Spinal cord (tissue), 10 donors: ENCODE data around the gene NKX6-2. TPM values are rescaled to one million over a fixed set of nuclear protein-coding genes. Genes with fewer than 3 reads are reported as not detected.

Source experiments
- DNase-seq, 6 donors: peaks; one replicate each; pipeline versions ENCODE4 v3.0.0 to v3.0.0-alpha.2; 2013 to 2015; ENCODE audit warnings: low spot score in 6 of 6, low read depth in 4 of 6
- H3K27ac ChIP-seq: one replicate; pipeline ENCODE4 v1.5.1; 2013; ENCODE audit warnings: low read depth, low read length, control low read depth
- H3K27me3 ChIP-seq: one replicate; pipeline ENCODE4 v1.6.1; 2013; ENCODE audit warnings: low read length; ENCODE audit not compliant: control insufficient read depth, insufficient read depth
- H3K36me3 ChIP-seq: one replicate; pipeline ENCODE4 v1.6.1; 2013; ENCODE audit warnings: low read length; ENCODE audit not compliant: control insufficient read depth, insufficient read depth
- H3K4me1 ChIP-seq: one replicate; pipeline ENCODE4 v1.6.1; 2013; ENCODE audit warnings: low read length; ENCODE audit not compliant: control insufficient read depth, insufficient read depth
- H3K4me3 ChIP-seq: one replicate; pipeline ENCODE4 v1.5.1; 2013; ENCODE audit warnings: low read depth, low read length, control low read depth
- H3K9me3 ChIP-seq: one replicate; pipeline ENCODE4 v1.6.1; 2013; ENCODE audit warnings: low read length; ENCODE audit not compliant: control insufficient read depth, insufficient read depth
- WGBS: methylation state at CpG from one replicate; pipeline ENCODE4 v1.1.5; 2013; ENCODE audit warnings: missing lambda C conversion rate; ENCODE audit not compliant: insufficient coverage; 5-methylcytosine and 5-hydroxymethylcytosine counted together
- polyA plus RNA-seq, 2 donors: library from polyadenylated mRNA; unstranded; fragments of 120-200 nt; gene quantifications; one replicate each; pipeline ENCODE4 v1.2.1, GENCODE V29; 2013; ENCODE audit not compliant: insufficient read length in 2 of 2
- total RNA-seq, 2 donors: library from RNA; depleted of rRNA in 1 of 2; stranded (reverse); fragments of 120-200 nt in 1 of 2; fragments of >200 nt in 1 of 2; gene quantifications; one replicate each; pipeline versions ENCODE4 v1.2.3 to v1.2.4, GENCODE V29; 2013 to 2014
- donor health status: healthy.

NKX6-2 gene
- total and polyA plus RNA-seq, 4 donors = 11.6 to 40.4 (median 27.3) TPM

DNA sequence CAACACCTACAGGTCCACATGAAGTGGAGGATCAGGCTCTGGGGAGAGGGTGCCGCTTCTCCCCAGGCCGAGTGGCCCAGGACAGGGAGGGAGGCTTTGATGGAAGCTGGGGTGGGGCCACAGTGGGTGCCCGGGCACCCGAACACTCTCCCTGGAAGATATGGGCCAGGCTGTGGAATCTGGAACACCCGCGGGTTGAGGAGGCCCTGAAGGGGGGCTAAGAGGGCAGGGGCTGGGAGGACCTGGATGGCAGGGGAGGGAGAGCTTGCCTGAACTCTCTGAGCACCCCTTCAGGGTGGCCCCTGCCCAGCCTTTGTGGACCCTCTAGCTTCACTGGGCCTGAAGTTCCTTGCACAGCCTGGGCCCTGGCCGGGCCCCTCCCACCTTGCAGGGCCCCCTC lies 4.5 kb upstream of the NKX6-2 start:
- Histone ChIP-seq H3K4me3 (no peak overlapping the region), H3K9me3 (no peaks in the 10 kb centered on the region), H3K4me1 (peaks cover 38% of the 10 kb centered on the region), H3K36me3 (no peaks in the 10 kb centered on the region), H3K27ac (no peak overlapping the region), H3K27me3 (peaks cover 61% of the 10 kb centered on the region)
- no peak for DNase-seq
- WGBS = 65% methylated on average over 7 of the region's 7 CpGs

DNA sequence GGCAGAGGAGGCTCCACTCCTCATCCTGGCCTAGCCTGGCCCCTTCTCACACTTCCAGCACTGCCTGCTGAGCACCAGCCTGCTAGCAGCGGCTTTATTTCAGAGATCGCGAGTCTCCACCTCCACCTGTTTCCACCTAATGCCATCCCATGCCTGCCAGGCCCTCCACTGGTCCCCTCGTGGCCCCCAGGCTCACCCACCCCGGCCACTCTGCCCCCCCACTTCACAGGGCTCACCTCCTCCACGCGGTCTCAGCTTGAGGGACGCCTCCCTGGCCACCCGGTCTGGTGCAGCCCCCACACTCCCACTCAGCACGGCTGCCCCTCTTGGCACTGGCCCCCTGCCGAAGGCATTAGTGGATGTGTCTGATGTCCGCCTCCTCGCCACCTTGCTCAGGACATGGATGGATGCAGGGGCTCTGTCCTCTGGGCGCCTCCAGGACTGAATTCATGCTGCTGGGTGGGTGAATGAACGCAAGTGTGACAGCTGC lies 3.8 kb upstream of the NKX6-2 start:
- H3K27me3 ChIP-seq = peaks cover 64% of the 10 kb centered on the region
- H3K4me3 ChIP-seq = no peak overlapping the region
- no peaks in the 10 kb centered on the region for H3K36me3 ChIP-seq
- H3K9me3 ChIP-seq = no peaks in the 10 kb centered on the region
- no peak overlapping the region for H3K27ac ChIP-seq
- 74% methylated on average over 14 of the region's 15 CpGs for WGBS
- no peak for DNase-seq
- peaks cover 43% of the 10 kb centered on the region for H3K4me1 ChIP-seq

DNA sequence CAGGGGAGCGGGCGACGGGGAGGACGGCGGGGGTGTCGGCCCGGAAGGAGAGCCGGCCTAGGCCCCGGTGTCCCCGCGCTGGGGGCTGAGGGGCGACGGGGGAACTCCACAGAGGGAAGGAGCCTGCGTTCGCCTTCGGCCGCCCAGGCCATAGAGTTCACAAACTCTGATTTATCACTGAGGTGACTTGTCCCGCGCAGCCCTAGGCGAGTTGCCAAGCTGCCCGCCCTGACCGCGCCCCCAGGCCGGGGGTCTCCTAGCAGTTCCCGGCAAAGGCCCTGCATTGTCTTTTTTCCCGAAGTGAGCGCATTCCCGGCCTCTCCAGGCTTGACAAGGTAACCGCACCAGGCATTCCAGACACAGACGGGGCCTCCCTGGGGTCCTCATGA lies 2.9 kb upstream of the NKX6-2 start:
- Histone ChIP-seq H3K4me1 (peaks cover 41% of the 10 kb centered on the region), H3K27me3 (peaks cover 72% of the 10 kb centered on the region), H3K9me3 (no peaks in the 10 kb centered on the region), H3K4me3 (no peak overlapping the region), H3K36me3 (no peaks in the 10 kb centered on the region), H3K27ac (no peak overlapping the region)
- 4% methylated on average over 30 of the region's 30 CpGs for WGBS
- no peak for DNase-seq

DNA sequence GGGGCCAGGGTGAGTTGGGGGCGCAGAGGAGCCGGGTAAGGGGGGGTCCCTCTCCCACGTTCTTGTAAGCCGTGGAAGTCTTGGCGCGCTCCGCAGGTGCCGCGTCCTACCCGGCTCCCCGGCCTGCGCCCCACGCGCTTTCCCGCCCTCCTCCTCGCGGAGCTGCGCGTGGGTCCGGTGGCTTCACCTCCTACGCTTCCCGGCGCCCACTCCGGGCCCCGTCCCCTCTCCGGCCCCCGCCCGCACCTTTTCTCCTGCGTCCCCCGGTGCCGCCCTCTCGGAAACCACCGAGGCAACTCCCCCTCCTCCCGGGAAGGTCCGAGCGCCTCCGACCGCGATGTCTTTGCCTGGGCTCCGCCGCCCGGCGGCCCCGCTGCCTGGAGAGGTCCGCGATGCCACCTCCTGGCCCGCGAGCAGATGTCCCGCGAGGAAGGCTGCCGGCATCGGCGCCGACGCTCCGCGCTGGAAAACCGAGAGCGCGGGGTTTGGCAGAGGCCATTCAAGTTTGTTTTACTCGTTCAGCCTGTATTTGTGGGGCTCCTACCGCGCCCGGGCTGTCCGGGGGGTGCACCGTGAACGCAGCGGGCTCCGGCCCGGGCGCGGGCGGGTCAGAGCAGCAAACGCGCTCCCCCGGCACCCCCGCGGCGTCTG lies 2.4 kb upstream of the NKX6-2 start:
- H3K9me3 ChIP-seq = no peaks in the 10 kb centered on the region
- under 1% methylated on average over 78 of the region's 79 CpGs for WGBS
- no peak overlapping the region for H3K27ac ChIP-seq
- no peaks in the 10 kb centered on the region for H3K36me3 ChIP-seq
- DNase-seq = peak in 1 of 6 donors; percentile 25
- H3K4me3 ChIP-seq = no peak overlapping the region
- peaks cover 76% of the 10 kb centered on the region for H3K27me3 ChIP-seq
- H3K4me1 ChIP-seq = peaks cover 36% of the 10 kb centered on the region

DNA sequence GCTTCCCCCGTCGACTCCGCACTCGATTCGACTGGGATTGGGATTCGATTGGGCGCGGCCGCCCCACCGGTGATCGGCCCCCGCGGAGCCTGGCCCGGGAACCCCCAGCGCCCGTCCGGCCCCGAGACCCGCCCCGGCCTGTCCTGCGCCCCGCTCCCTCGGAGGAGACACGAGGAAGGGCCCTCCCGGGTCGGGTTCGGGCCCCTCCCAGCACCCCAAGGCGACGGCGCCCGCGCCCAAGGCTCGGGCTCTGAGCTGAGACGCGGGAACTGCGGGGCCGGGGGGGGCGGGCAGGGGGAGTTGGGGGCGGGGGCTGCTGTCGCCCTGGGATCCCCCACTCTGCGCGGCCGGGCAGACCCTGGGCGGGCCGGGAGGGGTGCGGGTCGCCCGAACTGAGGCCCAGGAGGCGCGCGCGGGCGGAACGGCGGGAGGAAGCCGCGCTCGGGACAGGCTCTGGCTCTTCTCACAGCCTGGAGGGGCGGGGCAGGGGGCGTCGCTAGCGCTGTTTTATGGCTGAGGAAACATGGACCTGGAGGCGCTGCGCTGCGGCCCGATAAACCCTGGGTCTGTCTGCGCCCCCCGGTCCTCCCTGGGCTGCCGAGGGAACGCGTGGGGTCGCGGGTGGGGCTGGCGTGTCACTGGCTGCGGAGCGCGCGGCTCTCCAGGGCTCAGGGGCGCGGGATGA lies 1.7 kb upstream of the NKX6-2 start:
- under 1% methylated on average over 71 of the region's 80 CpGs for WGBS
- Histone ChIP-seq H3K4me3 (no peak overlapping the region), H3K9me3 (no peaks in the 10 kb centered on the region), H3K27ac (no peak overlapping the region), H3K36me3 (peaks cover 3% of the 10 kb centered on the region), H3K27me3 (peaks cover 78% of the 10 kb centered on the region), H3K4me1 (peaks cover 35% of the 10 kb centered on the region)
- peak in 1 of 6 donors; percentile 31 for DNase-seq

DNA sequence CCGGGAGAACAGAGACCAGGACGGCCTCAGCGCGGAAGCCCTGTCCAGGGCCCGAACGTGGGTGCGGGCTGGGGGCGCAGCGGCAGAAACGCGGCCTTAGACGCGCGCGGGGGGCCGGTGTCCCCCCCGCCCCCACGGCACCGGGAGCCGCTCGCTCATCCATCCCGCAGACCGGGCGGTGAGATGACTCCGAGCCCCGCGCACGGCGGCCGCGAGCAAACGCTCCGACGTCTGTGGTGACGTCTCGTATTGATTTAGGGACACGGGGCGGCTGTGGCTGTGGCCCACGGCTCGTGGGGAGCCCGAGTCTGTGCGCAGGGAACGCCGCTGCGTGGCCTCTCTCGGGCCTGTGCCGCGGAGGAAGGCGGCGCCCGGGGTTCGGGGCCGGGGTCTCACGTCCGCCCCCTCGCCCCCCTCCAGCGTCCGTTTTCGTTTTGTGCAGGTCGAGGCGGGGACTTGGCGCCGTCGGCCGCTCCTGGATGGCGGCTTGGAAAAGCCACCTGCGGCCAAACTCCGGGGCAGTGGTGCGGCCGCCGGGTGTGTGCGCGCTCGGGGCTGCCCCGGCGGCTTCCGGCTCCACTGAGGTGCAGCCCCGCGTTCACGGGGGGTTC lies 1.0 kb upstream of the NKX6-2 start:
- H3K36me3 ChIP-seq = peaks cover 7% of the 10 kb centered on the region
- H3K4me1 ChIP-seq = peaks cover 35% of the 10 kb centered on the region
- peaks cover 78% of the 10 kb centered on the region for H3K27me3 ChIP-seq
- peak in 1 of 6 donors; percentile 14 for DNase-seq
- no peak overlapping the region for H3K4me3 ChIP-seq
- 2% methylated on average over 80 of the region's 80 CpGs for WGBS
- H3K27ac ChIP-seq = no peak overlapping the region
- H3K9me3 ChIP-seq = no peaks in the 10 kb centered on the region

DNA sequence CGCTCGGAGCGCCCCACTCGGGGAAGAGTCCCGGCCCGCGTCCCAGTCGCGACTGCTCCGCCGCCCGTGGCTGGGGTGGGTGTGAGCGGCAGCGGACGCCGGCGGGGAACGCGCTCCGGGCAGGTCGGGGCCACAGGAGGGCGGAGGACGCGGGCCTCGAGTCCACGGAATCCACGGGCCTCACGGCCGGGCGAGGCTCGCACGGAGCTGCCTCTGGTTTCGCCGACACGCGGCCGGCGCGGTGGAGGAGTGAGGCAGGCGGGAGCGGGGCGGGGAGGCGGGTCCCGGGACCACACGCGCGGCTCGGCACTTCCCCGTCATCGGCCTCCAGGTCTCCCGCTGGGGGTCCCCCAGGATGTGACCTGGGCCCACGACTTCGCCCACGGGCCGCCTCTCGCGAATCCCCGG lies 533 bp upstream of the NKX6-2 start:
- H3K4me3 ChIP-seq = no peak overlapping the region
- peaks cover 35% of the 10 kb centered on the region for H3K4me1 ChIP-seq
- DNase-seq = peak in 1 of 6 donors; percentile 21
- H3K27ac ChIP-seq = no peak overlapping the region
- WGBS = 2% methylated on average over 58 of the region's 58 CpGs
- H3K36me3 ChIP-seq = peaks cover 12% of the 10 kb centered on the region
- peaks cover 77% of the 10 kb centered on the region for H3K27me3 ChIP-seq
- H3K9me3 ChIP-seq = no peaks in the 10 kb centered on the region

DNA sequence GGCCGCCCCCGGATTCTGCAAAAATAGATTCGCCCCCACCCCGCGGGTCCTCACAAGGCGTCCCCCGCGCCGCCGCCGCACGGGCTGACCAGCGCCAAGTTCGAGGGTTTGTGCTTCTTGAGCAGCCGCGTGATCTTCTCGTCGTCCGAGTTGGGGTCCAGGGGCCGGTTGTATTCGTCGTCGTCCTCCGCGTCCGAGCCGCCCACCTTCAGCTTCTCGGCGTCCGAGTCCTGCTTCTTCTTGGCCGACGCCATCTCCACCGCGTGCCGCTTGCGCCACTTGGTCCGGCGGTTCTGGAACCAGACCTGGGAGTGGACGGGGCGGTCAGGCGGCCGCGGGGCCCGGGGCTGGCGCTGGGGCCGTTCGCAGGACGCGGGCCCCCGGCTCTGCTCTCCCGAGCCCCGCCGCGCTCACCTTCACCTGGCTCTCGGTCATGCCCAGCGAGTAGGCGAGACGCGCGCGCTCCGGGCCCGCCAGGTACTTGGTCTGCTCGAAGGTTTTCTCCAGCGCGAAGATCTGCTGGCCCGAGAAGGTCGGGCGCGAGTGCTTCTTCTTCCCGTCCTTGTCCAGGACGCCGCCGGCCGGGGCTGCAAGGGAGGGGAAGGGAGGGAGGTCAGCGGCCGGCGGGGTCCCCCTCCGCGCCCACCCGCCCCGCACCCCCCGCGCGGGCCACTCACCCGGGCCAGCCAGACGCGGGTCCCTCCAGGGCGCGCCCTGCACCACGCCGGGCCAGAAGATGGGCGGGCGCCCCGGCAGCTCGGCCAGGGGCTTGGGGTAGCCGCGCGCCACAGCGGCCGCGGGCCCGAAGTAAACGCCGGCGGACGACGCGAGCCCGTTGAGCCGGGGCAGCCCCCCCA lies 853 bp downstream of the NKX6-2 start:
- Histone ChIP-seq H3K9me3 (no peaks in the 10 kb centered on the region), H3K4me3 (no peak overlapping the region), H3K36me3 (peaks cover 23% of the 10 kb centered on the region), H3K4me1 (peaks cover 35% of the 10 kb centered on the region), H3K27ac (no peak overlapping the region), H3K27me3 (peaks cover 64% of the 10 kb centered on the region)
- WGBS = 2% methylated on average over 111 of the region's 111 CpGs
- DNase-seq = peak in 2 of 6 donors; percentile 23 to 29
